HepG2 (cell line): ENCODE data around the gene ZNF544. TPM values are rescaled to one million over a fixed set of nuclear protein-coding genes. Genes with fewer than 3 reads are reported as not detected.

ENCODE experiments used
- AHDC1 ChIP-seq: sonication (generic); formaldehyde crosslinking; IDR thresholded peaks from 2 replicates; pipeline ENCODE4 v1.5.1; 2020; ENCODE audit warnings: mild to moderate bottlenecking, missing genetic modification reagents, borderline replicate concordance
- GATAD2A ChIP-seq: IDR thresholded peaks from 2 replicates; pipeline ENCODE4 v1.6.1; 2016
- MIXL1 ChIP-seq: IDR thresholded peaks from 2 replicates; pipeline ENCODE4 v1.6.1; 2016
- MYPOP ChIP-seq: sonication (generic); formaldehyde crosslinking; IDR thresholded peaks from 2 replicates; pipeline ENCODE4 v1.8.1; 2023; ENCODE audit warnings: mild to moderate bottlenecking, moderate library complexity, missing genetic modification reagents
- NCOA5 ChIP-seq: sonication (generic); formaldehyde crosslinking; IDR thresholded peaks from 2 replicates; pipeline ENCODE4 v1.4.0; 2020; ENCODE audit warnings: missing genetic modification reagents
- NFATC3 ChIP-seq: sonication (generic); formaldehyde crosslinking; IDR thresholded peaks from 2 replicates; pipeline ENCODE4 v1.5.1; 2020; ENCODE audit warnings: mild to moderate bottlenecking, missing genetic modification reagents
- TRIM24 ChIP-seq: sonication (generic); formaldehyde crosslinking; IDR thresholded peaks from 2 replicates; pipeline ENCODE4 v1.8.0; 2022; ENCODE audit warnings: mild to moderate bottlenecking, missing genetic modification reagents
- ZBTB38 ChIP-seq: sonication (generic); formaldehyde crosslinking; IDR thresholded peaks from 2 replicates; pipeline ENCODE4 v1.5.1; 2020; ENCODE audit warnings: mild to moderate bottlenecking, missing genetic modification reagents
- ZSCAN5A ChIP-seq: sonication (generic); formaldehyde crosslinking; IDR thresholded peaks from 2 replicates; pipeline ENCODE4 v1.8.0; 2022; ENCODE audit warnings: mild to moderate bottlenecking, missing genetic modification reagents, borderline replicate concordance
- polyA plus RNA-seq, 8 experiments: library from polyadenylated mRNA; depleted of rRNA in 3 of 8; stranded (reverse) in 7 of 8; unstranded in 1 of 8; fragments of >200 nt; fragmentation: Illumina TruSeq in 4 of 8; extraction: Trizol in 4 of 8; gene quantifications; 2 replicates each; pipeline versions ENCODE4 v1.2.1 to v1.2.3, GENCODE V29; 2011 to 2016; ENCODE audit warnings: low read depth in 4 of 8, missing spikeins in 1 of 8, mixed read lengths in 1 of 8; ENCODE audit not compliant: insufficient read depth in 1 of 8
- total RNA-seq, 5 experiments: library from RNA; depleted of rRNA; stranded (reverse); fragments of >200 nt; fragmentation: Illumina TruSeq; extraction: Trizol; gene quantifications; 2 replicates each; pipeline ENCODE4 v1.2.3, GENCODE V29; 2016; ENCODE audit warnings: low read depth in 1 of 5
- TF ChIP-seq, protein P1 (sequence below): sonication (generic); formaldehyde crosslinking; IDR thresholded peaks from 2 replicates; pipeline ENCODE4 v1.4.0; 2020; ENCODE audit warnings: mild to moderate bottlenecking, missing genetic modification reagents

The ZNF544 gene
- total and polyA plus RNA-seq, 2 of the 13 experiments (the other 11 are each of a cell fraction or from before 2014, with no cell fraction given), result 13.1 to 17.0 TPM

GRCh38 chr19:58182989-58183816 lies 45.5 kb upstream of the ZNF544 start, which contains the start of gene ZNF274 (continued):
- TF ChIP-seq, protein P1, sequence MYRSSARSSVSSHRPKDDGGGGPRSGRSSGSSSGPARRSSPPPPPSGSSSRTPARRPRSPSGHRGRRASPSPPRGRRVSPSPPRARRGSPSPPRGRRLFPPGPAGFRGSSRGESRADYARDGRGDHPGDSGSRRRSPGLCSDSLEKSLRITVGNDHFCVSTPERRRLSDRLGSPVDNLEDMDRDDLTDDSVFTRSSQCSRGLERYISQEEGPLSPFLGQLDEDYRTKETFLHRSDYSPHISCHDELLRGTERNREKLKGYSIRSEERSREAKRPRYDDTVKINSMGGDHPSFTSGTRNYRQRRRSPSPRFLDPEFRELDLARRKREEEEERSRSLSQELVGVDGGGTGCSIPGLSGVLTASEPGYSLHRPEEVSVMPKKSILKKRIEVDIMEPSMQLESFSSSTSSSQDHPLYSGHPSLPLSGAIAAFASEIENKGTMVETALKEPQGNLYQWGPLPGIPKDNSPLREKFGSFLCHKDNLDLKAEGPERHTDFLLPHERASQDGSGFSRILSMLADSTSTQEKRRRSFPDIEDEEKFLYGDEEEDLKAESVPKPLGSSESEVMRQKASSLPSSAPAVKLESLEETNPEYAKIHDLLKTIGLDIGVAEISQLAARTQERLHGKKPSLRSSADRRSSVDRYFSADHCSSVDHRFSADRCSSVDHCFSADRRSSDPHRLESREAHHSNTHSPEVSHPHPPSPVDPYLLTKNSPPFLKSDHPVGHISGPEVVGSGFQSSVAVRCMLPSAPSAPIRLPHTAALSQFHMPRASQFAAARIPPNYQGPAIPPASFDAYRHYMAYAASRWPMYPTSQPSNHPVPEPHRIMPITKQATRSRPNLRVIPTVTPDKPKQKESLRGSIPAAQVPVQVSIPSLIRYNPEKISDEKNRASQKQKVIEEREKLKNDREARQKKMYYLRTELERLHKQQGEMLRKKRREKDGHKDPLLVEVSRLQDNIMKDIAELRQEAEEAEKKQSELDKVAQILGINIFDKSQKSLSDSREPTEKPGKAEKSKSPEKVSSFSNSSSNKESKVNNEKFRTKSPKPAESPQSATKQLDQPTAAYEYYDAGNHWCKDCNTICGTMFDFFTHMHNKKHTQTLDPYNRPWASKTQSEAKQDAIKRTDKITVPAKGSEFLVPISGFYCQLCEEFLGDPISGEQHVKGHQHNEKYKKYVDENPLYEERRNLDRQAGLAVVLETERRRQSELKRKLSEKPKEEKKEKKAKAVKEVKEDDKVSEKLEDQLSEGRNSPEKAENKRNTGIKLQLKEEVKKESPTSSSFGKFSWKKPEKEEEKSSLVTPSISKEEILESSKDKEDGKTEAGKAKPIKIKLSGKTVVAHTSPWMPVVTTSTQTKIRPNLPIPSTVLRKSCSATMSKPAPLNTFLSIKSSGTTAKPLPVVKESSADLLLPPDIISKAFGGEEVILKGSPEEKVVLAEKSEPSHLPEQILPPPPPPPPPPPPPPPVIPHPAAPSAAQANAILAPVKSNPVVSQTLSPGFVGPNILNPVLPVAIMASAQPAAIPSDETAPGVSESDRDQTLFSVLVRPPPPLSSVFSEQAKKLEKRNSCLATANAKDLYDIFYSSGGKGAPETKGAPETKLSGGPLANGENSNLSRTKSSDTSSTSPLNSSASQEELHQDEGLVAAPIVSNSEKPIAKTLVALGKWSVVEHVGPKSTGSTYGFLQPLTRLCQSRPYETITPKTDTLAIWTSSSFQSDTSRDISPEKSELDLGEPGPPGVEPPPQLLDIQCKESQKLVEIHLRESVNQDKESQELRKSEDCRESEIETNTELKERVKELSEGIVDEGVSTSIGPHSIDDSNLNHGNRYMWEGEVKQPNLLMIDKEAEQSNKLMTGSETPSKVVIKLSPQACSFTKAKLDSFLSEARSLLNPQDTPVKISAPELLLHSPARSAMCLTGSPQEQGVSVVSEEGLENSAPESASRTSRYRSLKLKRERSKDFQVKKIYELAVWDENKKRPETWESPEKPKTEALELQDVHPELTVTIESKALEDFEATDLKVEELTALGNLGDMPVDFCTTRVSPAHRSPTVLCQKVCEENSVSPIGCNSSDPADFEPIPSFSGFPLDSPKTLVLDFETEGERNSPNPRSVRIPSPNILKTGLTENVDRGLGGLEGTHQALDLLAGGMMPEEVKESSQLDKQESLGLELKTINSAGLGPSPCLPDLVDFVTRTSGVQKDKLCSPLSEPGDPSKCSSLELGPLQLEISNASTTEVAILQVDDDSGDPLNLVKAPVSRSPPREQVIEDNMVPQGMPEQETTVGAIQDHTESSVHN, result no peak; the same call in 1 of the 2 replicates
- no peak for TF ChIP-seq TRIM24
- TF ChIP-seq ZSCAN5A (CRISPR knock-in tag), result peak; percentile 22; the same call in 1 of the 2 replicates
- peak; percentile 70; the same call in 1 of the 2 replicates for TF ChIP-seq AHDC1 (CRISPR knock-in tag)
- TF ChIP-seq ZBTB38 (CRISPR knock-in tag), result no peak
- TF ChIP-seq GATAD2A (CRISPR knock-in tag), result no peak
- no peak for TF ChIP-seq NCOA5 (CRISPR knock-in tag)
- TF ChIP-seq MYPOP (CRISPR knock-in tag), result peak; percentile 61; the same call in 1 of the 2 replicates
- no peak for TF ChIP-seq MIXL1 (CRISPR knock-in tag)
- TF ChIP-seq NFATC3 (CRISPR knock-in tag), result no peak
